Nephron (organoid): Measurements from ENCODE around the gene ATP6V1F.
A peak's percentile ranks its signal among the peaks of the same experiment; 100 is the strongest.

Source experiments
- H3K27ac Mint-ChIP-seq, 3 experiments: 2 replicates each; pipeline ENCODE4 v1.8.0; 2020; ENCODE audit warnings: mixed read lengths in 3 of 3, mild to moderate bottlenecking in 2 of 3, moderate library complexity in 1 of 3
- H3K27me3 Mint-ChIP-seq: 2 replicates; pipeline ENCODE4 v1.8.0; 2021; ENCODE audit warnings: low read depth, mild to moderate bottlenecking, moderate library complexity, mixed read lengths
- H3K36me3 Mint-ChIP-seq: 2 replicates; pipeline ENCODE4 v1.8.0; 2020; ENCODE audit warnings: low read depth, mixed read lengths
- H3K4me1 Mint-ChIP-seq: 2 replicates; pipeline ENCODE4 v1.8.0; 2020; ENCODE audit warnings: mixed read lengths
- H3K4me3 Mint-ChIP-seq, 3 experiments: 2 replicates each; pipeline ENCODE4 v1.8.0; 2020; ENCODE audit warnings: mild to moderate bottlenecking in 3 of 3, mixed read lengths in 3 of 3, moderate library complexity in 2 of 3
- H3K9me3 Mint-ChIP-seq: 2 replicates; pipeline ENCODE4 v1.8.0; 2020; ENCODE audit warnings: mixed read lengths
- CTCF ChIP-seq, 3 experiments: fragments of 200-600 bp; sonication (generic); IDR thresholded peaks; one replicate each; pipeline ENCODE4 v1.5.0; 2021; ENCODE audit warnings: antibody characterized with exemption in 3 of 3; ENCODE audit not compliant: unreplicated experiment in 3 of 3

ATP6V1F gene

GRCh38 chr7:128833946-128834325 lies 28.7 kb upstream of the ATP6V1F start:
- peak overlapping the region; percentile 77 to 98 (median 95) for H3K27ac Mint-ChIP-seq
- H3K4me3 Mint-ChIP-seq, result peak overlapping the region; percentile 91 to 94 (median 92)
- no peaks in the 10 kb centered on the region for H3K27me3 Mint-ChIP-seq
- no peak for TF ChIP-seq CTCF (IDR thresholded peaks at IDR 0.05; ENCODE audit: unreplicated experiment in 3 of 3)
- peaks cover 15% of the 10 kb centered on the region for H3K36me3 Mint-ChIP-seq
- peaks cover 38% of the 10 kb centered on the region for H3K4me1 Mint-ChIP-seq
- no peaks in the 10 kb centered on the region for H3K9me3 Mint-ChIP-seq

- peaks cover 29% of the 10 kb centered on the region for H3K4me1 Mint-ChIP-seq
- H3K27me3 Mint-ChIP-seq, result peaks cover 3% of the 10 kb centered on the region
- peaks cover 25% of the 10 kb centered on the region for H3K36me3 Mint-ChIP-seq
- H3K4me3 Mint-ChIP-seq, result peak overlapping the region in 1 of 3 experiments; percentile 66
- H3K27ac Mint-ChIP-seq, result peak overlapping the region in 2 of 3 experiments; percentile 73 to 77
- H3K9me3 Mint-ChIP-seq, result no peaks in the 10 kb centered on the region
- no peak for TF ChIP-seq CTCF (IDR thresholded peaks at IDR 0.05; ENCODE audit: unreplicated experiment in 3 of 3)
Observed at GRCh38 chr7:128835231-128835751, 27.4 kb upstream of the ATP6V1F start.

GRCh38 chr7:128835790-128836641 lies 26.6 kb upstream of the ATP6V1F start:
- H3K27me3 Mint-ChIP-seq, result peaks cover 3% of the 10 kb centered on the region
- H3K9me3 Mint-ChIP-seq, result no peaks in the 10 kb centered on the region
- H3K4me1 Mint-ChIP-seq, result peaks cover 29% of the 10 kb centered on the region
- H3K36me3 Mint-ChIP-seq, result peaks cover 27% of the 10 kb centered on the region
- peak overlapping the region; percentile 11 to 73 (median 69) for H3K27ac Mint-ChIP-seq
- no peak for TF ChIP-seq CTCF (IDR thresholded peaks at IDR 0.05; ENCODE audit: unreplicated experiment in 3 of 3)
- H3K4me3 Mint-ChIP-seq, result peak overlapping the region in 2 of 3 experiments; percentile 17 to 66

- Mint-ChIP-seq H3K27ac (peak overlapping the region in 2 of 3 experiments; percentile 69 to 73), H3K9me3 (no peaks in the 10 kb centered on the region), H3K36me3 (peaks cover 27% of the 10 kb centered on the region), H3K4me1 (peaks cover 29% of the 10 kb centered on the region), H3K27me3 (peaks cover 3% of the 10 kb centered on the region), H3K4me3 (peak overlapping the region in 2 of 3 experiments; percentile 17 to 66)
- no peak for TF ChIP-seq CTCF (IDR thresholded peaks at IDR 0.05; ENCODE audit: unreplicated experiment in 3 of 3)
Observed at GRCh38 chr7:128836729-128837348, 25.8 kb upstream of the ATP6V1F start.

GRCh38 chr7:128837521-128837921 lies 25.1 kb upstream of the ATP6V1F start:
- TF ChIP-seq CTCF (IDR thresholded peaks at IDR 0.05; ENCODE audit: unreplicated experiment in 3 of 3), result no peak
- peaks cover 29% of the 10 kb centered on the region for H3K4me1 Mint-ChIP-seq
- H3K27me3 Mint-ChIP-seq, result peaks cover 3% of the 10 kb centered on the region
- no peak overlapping the region for H3K27ac Mint-ChIP-seq
- no peaks in the 10 kb centered on the region for H3K9me3 Mint-ChIP-seq
- H3K4me3 Mint-ChIP-seq, result no peak overlapping the region
- peaks cover 31% of the 10 kb centered on the region for H3K36me3 Mint-ChIP-seq
